K562 (cell line): ENCODE results near the gene ZBTB46. TPM values are rescaled to one million over a fixed set of nuclear protein-coding genes. Genes with fewer than 3 reads are reported as not detected.

ENCODE experiments used
- CBX8 ChIP-seq: fragments of 200-600 bp; sonication (generic); IDR thresholded peaks from 2 replicates; pipeline ENCODE4 v1.6.1; 2012; ENCODE audit warnings: borderline replicate concordance, mixed run types, low read depth, mild to moderate bottlenecking, moderate library complexity, mixed read lengths, low read length, control low read depth, inconsistent platforms; ENCODE audit not compliant: poor library complexity, severe bottlenecking; ENCODE audit errors: extremely low read depth
- CHCHD3 ChIP-seq: fragments of 250-450 bp; sonication (Bioruptor Pico); IDR thresholded peaks from 2 replicates; pipeline ENCODE4 v2.1.2; 2022; ENCODE audit warnings: mild to moderate bottlenecking
- DACH1 ChIP-seq: fragments of 450-650 bp; IDR thresholded peaks from 2 replicates; pipeline ENCODE4 v1.6.1; 2018; ENCODE audit not compliant: partially characterized antibody
- ETV5 ChIP-seq: sonication (generic); formaldehyde crosslinking; IDR thresholded peaks from 2 replicates; pipeline ENCODE4 v1.4.0; 2020; ENCODE audit warnings: low read depth, mild to moderate bottlenecking, missing genetic modification reagents
- FIP1L1 ChIP-seq: fragments of 200-400 bp; formaldehyde crosslinking; IDR thresholded peaks from 2 replicates; pipeline ENCODE4 v1.6.1; 2018; ENCODE audit warnings: mild to moderate bottlenecking, low read depth, low read length; ENCODE audit not compliant: poor library complexity, severe bottlenecking
- GTF2E2 ChIP-seq: fragments of 200-800 bp; sonication (Bioruptor generic); IDR thresholded peaks from 2 replicates; pipeline ENCODE4 v1.6.1; 2016; ENCODE audit warnings: missing genetic modification characterization, missing compliant biosample characterization
- HNRNPK ChIP-seq: fragments of 200-400 bp; formaldehyde crosslinking; IDR thresholded peaks from one replicate; pipeline ENCODE4 v1.6.1; 2018; ENCODE audit warnings: mild to moderate bottlenecking, low read depth, low read length; ENCODE audit not compliant: poor library complexity, severe bottlenecking
- JUNB ChIP-seq: fragments of 450-650 bp; formaldehyde crosslinking; conservative IDR thresholded peaks from 2 replicates; pipeline ENCODE4 v1.4.0; 2020; ENCODE audit warnings: mild to moderate bottlenecking
- KDM4B ChIP-seq, 2 experiments: fragments of 450-650 bp in 1 of 2; sonication (generic) in 1 of 2; IDR thresholded peaks; 2 replicates each; pipeline ENCODE4 v1.6.1; 2016 to 2017; ENCODE audit warnings: borderline replicate concordance in 2 of 2, antibody characterized with exemption in 1 of 2, low read depth in 1 of 2, mild to moderate bottlenecking in 1 of 2
- KHSRP ChIP-seq: fragments of 450-650 bp; IDR thresholded peaks from 2 replicates; pipeline ENCODE4 v1.6.1; 2017
- KLF10 ChIP-seq: fragments of 250-450 bp; sonication (Bioruptor Pico); IDR thresholded peaks from 2 replicates; pipeline ENCODE4 v1.6.1; 2021; ENCODE audit warnings: matching md5 sums
- MYC ChIP-seq, 2 experiments: fragments of 250-450 bp in 1 of 2; sonication (Bioruptor Pico) in 1 of 2; IDR thresholded peaks; 2 replicates each; pipeline versions ENCODE4 v1.5.1 to v1.6.1; 2012 to 2021; ENCODE audit warnings: low read depth in 2 of 2, borderline replicate concordance in 1 of 2, improper control_type of control experiment in 1 of 2, low read length in 1 of 2, mild to moderate bottlenecking in 1 of 2, moderate library complexity in 1 of 2
- SIX5 ChIP-seq, 2 experiments: IDR thresholded peaks; 2 replicates each; pipeline ENCODE4 v1.6.1; 2011; ENCODE audit warnings: low read length in 2 of 2, borderline replicate concordance in 1 of 2, low read depth in 1 of 2, mild to moderate bottlenecking in 1 of 2, moderate library complexity in 1 of 2; ENCODE audit not compliant: insufficient read depth in 1 of 2
- ZEB2 ChIP-seq: fragments of 450-650 bp; IDR thresholded peaks from 2 replicates; pipeline ENCODE4 v1.6.1; 2016
- ZNF217 ChIP-seq: sonication (generic); formaldehyde crosslinking; IDR thresholded peaks from 2 replicates; pipeline ENCODE4 v1.8.0; 2022; ENCODE audit warnings: mild to moderate bottlenecking, missing genetic modification reagents
- ZNF263 ChIP-seq: sonication (generic); formaldehyde crosslinking; IDR thresholded peaks from 2 replicates; pipeline ENCODE4 v1.8.0; 2022; ENCODE audit warnings: mild to moderate bottlenecking, missing genetic modification reagents, borderline replicate concordance
- polyA plus RNA-seq, 8 experiments: library from polyadenylated mRNA; depleted of rRNA in 4 of 8; stranded (reverse) in 5 of 8; unstranded in 3 of 8; fragments of >200 nt; fragmentation: Nextera tagmentation in 2 of 8; fragmentation: Illumina TruSeq in 1 of 8; extraction: Ambion mirVana in 2 of 8; extraction: Trizol in 1 of 8; gene quantifications; 2 replicates each; pipeline versions ENCODE4 v1.2.1 to v1.2.3, GENCODE V29; 2011 to 2014; ENCODE audit warnings: inconsistent platforms in 1 of 8, missing spikeins in 1 of 8
- total RNA-seq, 7 experiments: library from RNA; depleted of rRNA in 6 of 7; stranded (reverse); fragments of >200 nt in 6 of 7; fragmentation: Illumina TruSeq in 2 of 7; extraction: Trizol in 2 of 7; gene quantifications; 2 replicates each; pipeline versions ENCODE4 v1.2.1 to v1.2.3, GENCODE V29; 2011 to 2021; ENCODE audit warnings: low replicate concordance in 1 of 7
- TF ChIP-seq, protein P1 (sequence below), 2 experiments: fragments of 450-650 bp; IDR thresholded peaks; 2 replicates each; pipeline ENCODE4 v1.6.1; 2016
- TF ChIP-seq, protein P2 (sequence below), 2 experiments: IDR thresholded peaks; 2 replicates each; pipeline ENCODE4 v1.6.1; 2011; ENCODE audit warnings: borderline replicate concordance in 1 of 2, control low read depth in 1 of 2, low read depth in 1 of 2, low read length in 1 of 2, mild to moderate bottlenecking in 1 of 2, mixed read lengths in 1 of 2, moderate library complexity in 1 of 2; ENCODE audit not compliant: insufficient read depth in 1 of 2, insufficient read length in 1 of 2, poor library complexity in 1 of 2, severe bottlenecking in 1 of 2; ENCODE audit errors: extremely low read depth in 1 of 2
- TF ChIP-seq, protein P3 (sequence below): fragments of 250-450 bp; sonication (Bioruptor Pico); IDR thresholded peaks from 2 replicates; pipeline ENCODE4 v1.5.1; 2021; ENCODE audit warnings: mild to moderate bottlenecking

Gene ZBTB46
- total and polyA plus RNA-seq, 9 of the 15 experiments (the other 6 are each of a cell fraction or from before 2014, with no cell fraction given), result 0.29 to 4.1 (median 1.1) TPM

DNA sequence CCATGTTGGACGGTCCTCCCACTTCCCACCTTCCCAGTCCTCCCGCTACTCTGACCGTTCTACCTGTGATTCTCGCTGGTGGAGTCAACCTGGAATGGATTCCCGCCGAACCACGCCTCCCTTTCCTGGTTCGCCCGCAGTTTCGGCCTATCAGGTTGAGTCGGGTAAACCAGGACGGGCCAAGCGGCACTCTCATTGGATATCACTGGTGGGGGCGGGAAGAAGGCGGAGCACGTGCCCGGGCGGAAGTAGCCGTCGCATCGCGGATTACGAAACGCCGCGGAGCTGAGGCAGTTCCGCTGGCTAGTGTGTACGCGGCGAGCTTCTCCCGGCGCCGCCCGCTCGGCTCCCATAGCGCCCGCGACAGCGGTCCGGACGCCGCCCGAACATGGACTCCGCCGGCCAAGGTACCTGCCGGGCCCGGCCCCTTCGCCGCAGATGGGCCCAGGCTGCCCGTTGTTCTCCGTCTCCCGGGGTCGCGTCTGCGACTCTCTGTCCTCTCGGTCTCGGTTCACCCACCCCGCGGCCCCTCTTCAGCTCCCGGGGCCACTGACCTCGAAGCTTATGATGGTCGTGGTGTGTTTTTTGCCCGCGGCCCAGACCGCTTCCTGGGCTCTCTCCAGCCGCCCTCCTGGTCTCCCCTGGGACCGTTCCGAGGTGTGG is 34.0 kb upstream of the ZBTB46 start, which contains the start of gene TPD52L2 (continued):
- TF ChIP-seq, protein P1, sequence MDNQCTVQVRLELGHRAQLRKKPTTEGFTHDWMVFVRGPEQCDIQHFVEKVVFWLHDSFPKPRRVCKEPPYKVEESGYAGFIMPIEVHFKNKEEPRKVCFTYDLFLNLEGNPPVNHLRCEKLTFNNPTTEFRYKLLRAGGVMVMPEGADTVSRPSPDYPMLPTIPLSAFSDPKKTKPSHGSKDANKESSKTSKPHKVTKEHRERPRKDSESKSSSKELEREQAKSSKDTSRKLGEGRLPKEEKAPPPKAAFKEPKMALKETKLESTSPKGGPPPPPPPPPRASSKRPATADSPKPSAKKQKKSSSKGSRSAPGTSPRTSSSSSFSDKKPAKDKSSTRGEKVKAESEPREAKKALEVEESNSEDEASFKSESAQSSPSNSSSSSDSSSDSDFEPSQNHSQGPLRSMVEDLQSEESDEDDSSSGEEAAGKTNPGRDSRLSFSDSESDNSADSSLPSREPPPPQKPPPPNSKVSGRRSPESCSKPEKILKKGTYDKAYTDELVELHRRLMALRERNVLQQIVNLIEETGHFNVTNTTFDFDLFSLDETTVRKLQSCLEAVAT (IDR thresholded peaks at IDR 0.05), result peak; percentile 32 to 78; a peak in 2 of 4 replicates
- no peak for TF ChIP-seq KLF10 (CRISPR knock-in tag)
- TF ChIP-seq, protein P2, sequence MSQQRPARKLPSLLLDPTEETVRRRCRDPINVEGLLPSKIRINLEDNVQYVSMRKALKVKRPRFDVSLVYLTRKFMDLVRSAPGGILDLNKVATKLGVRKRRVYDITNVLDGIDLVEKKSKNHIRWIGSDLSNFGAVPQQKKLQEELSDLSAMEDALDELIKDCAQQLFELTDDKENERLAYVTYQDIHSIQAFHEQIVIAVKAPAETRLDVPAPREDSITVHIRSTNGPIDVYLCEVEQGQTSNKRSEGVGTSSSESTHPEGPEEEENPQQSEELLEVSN (IDR thresholded peaks at IDR 0.05; ENCODE audit: borderline replicate concordance in 1 of 2, extremely low read depth in 1 of 2, insufficient read depth in 1 of 2, insufficient read length in 1 of 2, low read depth in 1 of 2, low read length in 1 of 2, poor library complexity in 1 of 2, severe bottlenecking in 1 of 2), result peak; percentile 95 to 96
- no peak for TF ChIP-seq DACH1
- peak; percentile 98 for TF ChIP-seq MYC (IDR thresholded peaks at IDR 0.05; ENCODE audit: low read depth, low read length)
- TF ChIP-seq MYC (CRISPR knock-in tag; IDR thresholded peaks at IDR 0.05; ENCODE audit: borderline replicate concordance, low read depth), result no peak
- peak; percentile 98 for TF ChIP-seq ZNF263
- TF ChIP-seq, protein P3, sequence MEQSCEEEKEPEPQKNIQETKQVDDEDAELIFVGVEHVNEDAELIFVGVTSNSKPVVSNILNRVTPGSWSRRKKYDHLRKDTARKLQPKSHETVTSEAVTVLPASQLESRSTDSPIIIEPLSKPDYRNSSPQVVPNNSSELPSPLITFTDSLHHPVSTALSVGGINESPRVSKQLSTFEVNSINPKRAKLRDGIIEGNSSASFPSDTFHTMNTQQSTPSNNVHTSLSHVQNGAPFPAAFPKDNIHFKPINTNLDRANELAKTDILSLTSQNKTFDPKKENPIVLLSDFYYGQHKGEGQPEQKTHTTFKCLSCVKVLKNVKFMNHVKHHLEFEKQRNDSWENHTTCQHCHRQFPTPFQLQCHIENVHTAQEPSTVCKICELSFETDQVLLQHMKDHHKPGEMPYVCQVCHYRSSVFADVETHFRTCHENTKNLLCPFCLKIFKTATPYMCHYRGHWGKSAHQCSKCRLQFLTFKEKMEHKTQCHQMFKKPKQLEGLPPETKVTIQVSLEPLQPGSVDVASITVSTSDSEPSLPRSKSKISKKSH, result no peak
- TF ChIP-seq ETV5 (CRISPR knock-in tag), result peak; percentile 23; the same call in 1 of the 2 replicates
- no peak for TF ChIP-seq ZNF217 (CRISPR knock-in tag)
- peak; percentile 80 for TF ChIP-seq FIP1L1
- TF ChIP-seq KDM4B (IDR thresholded peaks at IDR 0.05; ENCODE audit: borderline replicate concordance in 2 of 2, low read depth in 1 of 2), result peak in 1 of 2 experiments; percentile 78; a peak in 1 of 4 replicates
- no peak; a peak in 1 of 4 replicates for TF ChIP-seq SIX5 (IDR thresholded peaks at IDR 0.05; ENCODE audit: borderline replicate concordance in 1 of 2, insufficient read depth in 1 of 2, low read depth in 1 of 2, low read length in 2 of 2)
- no peak for TF ChIP-seq CBX8
- TF ChIP-seq JUNB, result no peak
- no peak; the same call in 1 of the 2 replicates for TF ChIP-seq GTF2E2 (tag)
- TF ChIP-seq KHSRP, result 0 out of 2 replicates have a peak, but pooled peaks have one; percentile 19
- no peak for TF ChIP-seq CHCHD3
- TF ChIP-seq ZEB2, result no peak
- no peak for TF ChIP-seq HNRNPK
